ENCODE results near the gene MSANTD7.

DNA sequence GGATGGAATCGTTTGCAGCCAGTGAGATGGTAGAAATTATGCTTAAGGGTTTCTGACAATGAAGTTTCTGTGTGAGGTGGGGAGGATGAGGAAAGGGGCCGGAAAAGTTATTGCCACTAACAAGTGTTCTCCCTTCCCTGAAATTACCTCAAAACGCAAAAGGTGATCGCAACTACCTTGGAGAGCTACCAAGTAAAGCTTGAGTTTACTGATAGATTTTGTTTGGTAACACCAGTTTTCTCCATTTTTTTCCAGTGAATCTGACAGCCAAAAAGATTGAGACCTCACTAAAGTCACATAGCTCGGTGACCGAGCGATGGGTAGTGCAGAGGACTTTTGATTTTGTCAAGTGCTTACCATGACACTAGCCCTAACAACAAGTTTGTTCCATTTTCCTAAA lies 42.1 kb downstream of the MSANTD7 start:
- TF ChIP-seq, protein P1, sequence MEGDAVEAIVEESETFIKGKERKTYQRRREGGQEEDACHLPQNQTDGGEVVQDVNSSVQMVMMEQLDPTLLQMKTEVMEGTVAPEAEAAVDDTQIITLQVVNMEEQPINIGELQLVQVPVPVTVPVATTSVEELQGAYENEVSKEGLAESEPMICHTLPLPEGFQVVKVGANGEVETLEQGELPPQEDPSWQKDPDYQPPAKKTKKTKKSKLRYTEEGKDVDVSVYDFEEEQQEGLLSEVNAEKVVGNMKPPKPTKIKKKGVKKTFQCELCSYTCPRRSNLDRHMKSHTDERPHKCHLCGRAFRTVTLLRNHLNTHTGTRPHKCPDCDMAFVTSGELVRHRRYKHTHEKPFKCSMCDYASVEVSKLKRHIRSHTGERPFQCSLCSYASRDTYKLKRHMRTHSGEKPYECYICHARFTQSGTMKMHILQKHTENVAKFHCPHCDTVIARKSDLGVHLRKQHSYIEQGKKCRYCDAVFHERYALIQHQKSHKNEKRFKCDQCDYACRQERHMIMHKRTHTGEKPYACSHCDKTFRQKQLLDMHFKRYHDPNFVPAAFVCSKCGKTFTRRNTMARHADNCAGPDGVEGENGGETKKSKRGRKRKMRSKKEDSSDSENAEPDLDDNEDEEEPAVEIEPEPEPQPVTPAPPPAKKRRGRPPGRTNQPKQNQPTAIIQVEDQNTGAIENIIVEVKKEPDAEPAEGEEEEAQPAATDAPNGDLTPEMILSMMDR (IDR thresholded peaks at IDR 0.05; ENCODE audit: low read length) = no peak
- TF ChIP-seq EZH2 (optimal IDR thresholded peaks at IDR 0.05; ENCODE audit: low read depth, low read length) = no peak
